ENCODE measurements around the gene RADIL. TPM values are rescaled to one million over a fixed set of nuclear protein-coding genes. Genes with fewer than 3 reads are reported as not detected.

Gene RADIL
- total and polyA plus RNA-seq, 9 of the 15 experiments (the other 6 are each of a cell fraction or from before 2014, with no cell fraction given) = 0.06 to 8.1 (median 1.9) TPM; not detected in 1

DNA sequence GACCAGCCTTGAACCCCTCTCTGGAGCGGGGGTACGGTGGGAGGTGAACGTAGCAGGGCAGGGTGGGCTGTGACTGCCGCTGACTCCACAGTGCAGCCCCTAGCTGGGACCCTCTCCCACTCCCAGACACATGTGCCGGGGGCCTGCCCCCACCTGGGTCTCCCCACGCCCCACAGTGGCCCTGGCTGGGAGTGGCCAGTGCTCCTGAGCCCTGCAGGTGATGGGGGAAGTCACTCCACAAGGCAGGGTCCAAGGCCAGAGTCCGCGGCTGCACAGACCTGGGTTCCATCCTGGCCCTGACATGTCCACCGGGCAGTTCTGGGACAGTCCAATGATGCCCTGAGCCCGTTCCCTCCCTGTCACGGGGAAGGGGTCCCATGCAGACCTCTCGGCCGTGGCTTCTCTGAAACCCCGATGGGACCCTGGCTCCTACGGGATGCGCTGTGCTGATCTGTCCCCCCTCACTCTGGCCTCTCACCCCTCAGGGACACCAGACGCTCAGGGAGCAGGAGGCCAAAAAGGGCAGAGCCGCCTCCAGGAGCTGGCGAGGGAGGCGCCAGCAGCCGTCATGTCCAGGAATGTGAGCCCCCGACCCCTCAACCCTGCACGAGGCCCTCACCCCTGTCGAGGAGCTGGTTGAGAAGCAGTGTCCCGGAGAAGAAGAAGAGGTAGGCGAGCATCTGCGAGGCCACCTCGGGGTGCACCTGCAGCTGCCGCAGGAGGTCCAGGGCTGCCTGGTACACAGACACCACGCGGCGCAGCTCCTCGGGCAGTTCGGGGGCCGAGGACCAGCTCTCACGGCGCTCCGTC lies 67.7 kb downstream of the RADIL start:
- CTCF ChIA-PET (ENCODE audit: low intra/inter-chr PET ratio) = no interaction called here
- Histone ChIP-seq H3K9me1 (ENCODE audit: control insufficient read depth, insufficient read depth, low read length) (no peaks in the 10 kb centered on the region), H4K20me1 (replicated peaks; ENCODE audit: control insufficient read depth, insufficient read depth, low read length) (no peaks in the 10 kb centered on the region), H3K4me3 (no peak overlapping the region), H3K4me1 (replicated peaks in 1 of 2; ENCODE audit: control insufficient read depth in 2 of 2, insufficient read depth in 2 of 2, low read length in 2 of 2) (peaks cover 0 to 46% of the 10 kb centered on the region in 2 experiments; a peak in 2 of 5 replicates), H3K36me3 (ENCODE audit: control insufficient read depth, insufficient read depth, low read length) (no peaks in the 10 kb centered on the region), H3K9ac (ENCODE audit: insufficient read depth in 1 of 2, low read depth in 2 of 2, low read length in 2 of 2) (no peak overlapping the region; a peak in 1 of 4 replicates), H3K9me3 (replicated peaks; ENCODE audit: control insufficient read depth, insufficient read depth, low read depth, low read length) (no peaks in the 10 kb centered on the region), H3K4me2 (ENCODE audit: insufficient read depth, low read length) (no peak overlapping the region), H3K27ac (ENCODE audit: extremely low read depth, low read depth, low read length) (no peak overlapping the region), H3K79me2 (ENCODE audit: control insufficient read depth, insufficient read depth, low read length) (no peaks in the 10 kb centered on the region), H2AFZ (ENCODE audit: low read depth, low read length) (no peak overlapping the region), H3K27me3 (ENCODE audit: control insufficient read depth in 2 of 2, insufficient read depth in 2 of 2, low read length in 2 of 2) (no peaks in the 10 kb centered on the region)
- BruUV-seq (replicated peaks) = no TSS peak
- intact Hi-C loops (cut with micrococcal nuclease) (no loop called here), in situ Hi-C loops (cut with MboI) (no loop called here)
- TF ChIP-seq, protein P1, sequence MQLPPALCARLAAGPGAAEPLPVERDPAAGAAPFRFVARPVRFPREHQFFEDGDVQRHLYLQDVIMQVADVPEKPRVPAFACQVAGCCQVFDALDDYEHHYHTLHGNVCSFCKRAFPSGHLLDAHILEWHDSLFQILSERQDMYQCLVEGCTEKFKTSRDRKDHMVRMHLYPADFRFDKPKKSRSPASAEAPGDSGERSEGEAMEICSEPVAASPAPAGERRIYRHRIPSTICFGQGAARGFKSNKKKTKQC (CRISPR knock-in tag; IDR thresholded peaks at IDR 0.05) = no peak
- TF ChIP-seq KDM4B (IDR thresholded peaks at IDR 0.05; ENCODE audit: borderline replicate concordance in 2 of 2, low read depth in 1 of 2) = no peak
- TF ChIP-seq, protein P2, sequence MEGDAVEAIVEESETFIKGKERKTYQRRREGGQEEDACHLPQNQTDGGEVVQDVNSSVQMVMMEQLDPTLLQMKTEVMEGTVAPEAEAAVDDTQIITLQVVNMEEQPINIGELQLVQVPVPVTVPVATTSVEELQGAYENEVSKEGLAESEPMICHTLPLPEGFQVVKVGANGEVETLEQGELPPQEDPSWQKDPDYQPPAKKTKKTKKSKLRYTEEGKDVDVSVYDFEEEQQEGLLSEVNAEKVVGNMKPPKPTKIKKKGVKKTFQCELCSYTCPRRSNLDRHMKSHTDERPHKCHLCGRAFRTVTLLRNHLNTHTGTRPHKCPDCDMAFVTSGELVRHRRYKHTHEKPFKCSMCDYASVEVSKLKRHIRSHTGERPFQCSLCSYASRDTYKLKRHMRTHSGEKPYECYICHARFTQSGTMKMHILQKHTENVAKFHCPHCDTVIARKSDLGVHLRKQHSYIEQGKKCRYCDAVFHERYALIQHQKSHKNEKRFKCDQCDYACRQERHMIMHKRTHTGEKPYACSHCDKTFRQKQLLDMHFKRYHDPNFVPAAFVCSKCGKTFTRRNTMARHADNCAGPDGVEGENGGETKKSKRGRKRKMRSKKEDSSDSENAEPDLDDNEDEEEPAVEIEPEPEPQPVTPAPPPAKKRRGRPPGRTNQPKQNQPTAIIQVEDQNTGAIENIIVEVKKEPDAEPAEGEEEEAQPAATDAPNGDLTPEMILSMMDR (IDR thresholded peaks at IDR 0.05 in 2 of 3, conservative IDR thresholded peaks at IDR 0.05 in 1 of 3; ENCODE audit: insufficient read depth in 2 of 3, low read depth in 1 of 3, low read length in 3 of 3) = 0 out of 6 replicates have a peak, but pooled peaks of 2 of the 3 experiments have one; percentile 12 to 15
- 0 out of 2 replicates have a peak, but pooled peaks have one; percentile 17 for TF ChIP-seq ZBTB7A (IDR thresholded peaks at IDR 0.05; ENCODE audit: borderline replicate concordance, control insufficient read depth, low read depth, low read length)
- TF ChIP-seq, protein P3, sequence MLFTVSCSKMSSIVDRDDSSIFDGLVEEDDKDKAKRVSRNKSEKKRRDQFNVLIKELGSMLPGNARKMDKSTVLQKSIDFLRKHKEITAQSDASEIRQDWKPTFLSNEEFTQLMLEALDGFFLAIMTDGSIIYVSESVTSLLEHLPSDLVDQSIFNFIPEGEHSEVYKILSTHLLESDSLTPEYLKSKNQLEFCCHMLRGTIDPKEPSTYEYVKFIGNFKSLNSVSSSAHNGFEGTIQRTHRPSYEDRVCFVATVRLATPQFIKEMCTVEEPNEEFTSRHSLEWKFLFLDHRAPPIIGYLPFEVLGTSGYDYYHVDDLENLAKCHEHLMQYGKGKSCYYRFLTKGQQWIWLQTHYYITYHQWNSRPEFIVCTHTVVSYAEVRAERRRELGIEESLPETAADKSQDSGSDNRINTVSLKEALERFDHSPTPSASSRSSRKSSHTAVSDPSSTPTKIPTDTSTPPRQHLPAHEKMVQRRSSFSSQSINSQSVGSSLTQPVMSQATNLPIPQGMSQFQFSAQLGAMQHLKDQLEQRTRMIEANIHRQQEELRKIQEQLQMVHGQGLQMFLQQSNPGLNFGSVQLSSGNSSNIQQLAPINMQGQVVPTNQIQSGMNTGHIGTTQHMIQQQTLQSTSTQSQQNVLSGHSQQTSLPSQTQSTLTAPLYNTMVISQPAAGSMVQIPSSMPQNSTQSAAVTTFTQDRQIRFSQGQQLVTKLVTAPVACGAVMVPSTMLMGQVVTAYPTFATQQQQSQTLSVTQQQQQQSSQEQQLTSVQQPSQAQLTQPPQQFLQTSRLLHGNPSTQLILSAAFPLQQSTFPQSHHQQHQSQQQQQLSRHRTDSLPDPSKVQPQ (CRISPR knock-in tag; IDR thresholded peaks at IDR 0.05; ENCODE audit: borderline replicate concordance) = no peak
- POLR2A ChIA-PET = interaction anchor here (0.6 to 0.9 kb wide), 4 partner anchors 55 to 283 kb away, joined by 3 read pairs; no protein-coding TSS in a partner anchor
- peak; percentile 43; the same call in 1 of the 3 replicates for ATAC-seq
- 71% methylated on average over 26 of the region's 38 CpGs for WGBS (ENCODE audit: insufficient coverage, low coverage, missing lambda C conversion rate)
- FAIRE-seq = no peak
- DNase-seq (ENCODE audit: extremely low read depth in 1 of 4, low spot score in 3 of 4) = no peak
